AG09309 (cell line): Measurements from ENCODE around the gene RAB25.

Experiments
- DNase-seq: peaks from one replicate; pipeline ENCODE4 v3.0.0-alpha.2; 2010; ENCODE audit warnings: low read depth
- H3K4me3 ChIP-seq: 2 replicates; pipeline ENCODE4 v1.5.1; 2011; ENCODE audit warnings: mild to moderate bottlenecking, low read depth, low read length, moderate library complexity; ENCODE audit not compliant: control insufficient read depth
- TF ChIP-seq, protein P1 (sequence below): IDR thresholded peaks from 2 replicates; pipeline ENCODE4 v1.5.1; 2011; ENCODE audit warnings: mild to moderate bottlenecking, low read depth, low read length, inconsistent platforms; ENCODE audit not compliant: insufficient read depth, control insufficient read depth; ENCODE audit errors: missing control alignments

The RAB25 gene

DNA sequence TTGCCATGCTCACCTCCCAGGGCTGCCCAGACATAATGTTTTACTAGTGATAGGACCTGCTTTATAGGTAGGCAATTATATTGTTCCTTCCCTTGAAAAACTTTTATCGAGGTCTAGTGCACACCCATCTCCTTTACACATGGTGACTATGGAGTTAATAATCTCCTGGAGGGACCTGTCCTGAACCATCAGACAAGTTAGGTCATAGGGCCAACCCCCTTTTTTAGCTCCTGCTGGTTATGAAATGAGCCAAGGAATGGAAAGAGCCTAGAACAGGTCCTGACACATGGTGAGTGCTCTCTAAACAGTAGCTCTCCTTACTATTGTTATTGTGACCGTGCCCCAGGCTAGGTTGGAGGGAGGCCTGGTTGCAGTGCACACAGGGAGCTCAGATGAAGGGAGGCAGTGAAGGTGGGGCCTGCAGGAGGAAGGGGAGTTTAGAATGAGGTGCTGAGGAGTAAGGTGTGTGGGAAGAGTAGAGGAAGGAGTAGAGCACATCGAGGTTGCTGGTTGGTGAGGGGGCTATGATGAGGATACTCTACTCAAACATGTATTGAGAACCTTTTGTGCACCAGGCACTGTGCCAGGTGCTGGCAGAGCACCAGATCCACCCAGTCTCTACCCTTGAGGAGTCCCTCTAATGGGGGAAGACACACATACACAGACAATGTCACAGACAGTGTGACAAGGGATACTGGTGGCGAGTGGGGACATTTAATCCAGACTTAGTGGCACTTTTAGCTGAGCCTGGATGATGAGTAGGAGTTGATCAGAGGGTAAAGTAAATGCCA, 39.4 kb downstream of the RAB25 start:
- no peak overlapping the region for H3K4me3 ChIP-seq
- no peak for DNase-seq
- TF ChIP-seq, protein P1, sequence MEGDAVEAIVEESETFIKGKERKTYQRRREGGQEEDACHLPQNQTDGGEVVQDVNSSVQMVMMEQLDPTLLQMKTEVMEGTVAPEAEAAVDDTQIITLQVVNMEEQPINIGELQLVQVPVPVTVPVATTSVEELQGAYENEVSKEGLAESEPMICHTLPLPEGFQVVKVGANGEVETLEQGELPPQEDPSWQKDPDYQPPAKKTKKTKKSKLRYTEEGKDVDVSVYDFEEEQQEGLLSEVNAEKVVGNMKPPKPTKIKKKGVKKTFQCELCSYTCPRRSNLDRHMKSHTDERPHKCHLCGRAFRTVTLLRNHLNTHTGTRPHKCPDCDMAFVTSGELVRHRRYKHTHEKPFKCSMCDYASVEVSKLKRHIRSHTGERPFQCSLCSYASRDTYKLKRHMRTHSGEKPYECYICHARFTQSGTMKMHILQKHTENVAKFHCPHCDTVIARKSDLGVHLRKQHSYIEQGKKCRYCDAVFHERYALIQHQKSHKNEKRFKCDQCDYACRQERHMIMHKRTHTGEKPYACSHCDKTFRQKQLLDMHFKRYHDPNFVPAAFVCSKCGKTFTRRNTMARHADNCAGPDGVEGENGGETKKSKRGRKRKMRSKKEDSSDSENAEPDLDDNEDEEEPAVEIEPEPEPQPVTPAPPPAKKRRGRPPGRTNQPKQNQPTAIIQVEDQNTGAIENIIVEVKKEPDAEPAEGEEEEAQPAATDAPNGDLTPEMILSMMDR: no peak

DNA sequence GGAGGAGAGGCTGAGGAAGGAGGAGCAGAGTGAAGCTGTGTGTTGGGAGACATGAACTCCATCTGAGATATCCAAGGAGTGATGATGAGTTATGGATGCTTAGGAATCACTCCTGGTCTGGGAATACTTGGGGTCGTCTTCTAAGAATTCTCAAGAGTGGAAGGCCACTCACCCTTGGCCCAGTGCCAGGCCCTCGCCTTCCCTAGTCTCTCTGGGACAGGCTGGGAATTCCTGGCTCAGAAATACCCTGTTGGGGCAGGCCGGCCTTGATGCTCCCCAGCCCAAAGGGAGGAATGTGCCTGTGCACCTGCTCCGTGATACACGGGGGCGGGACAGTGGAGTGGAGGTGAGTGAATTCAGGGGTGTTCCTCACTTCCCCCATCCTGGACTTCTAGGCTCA, 40.9 kb downstream of the RAB25 start:
- H3K4me3 ChIP-seq: no peak overlapping the region
- DNase-seq: no peak
- TF ChIP-seq, protein P1: no peak

DNA sequence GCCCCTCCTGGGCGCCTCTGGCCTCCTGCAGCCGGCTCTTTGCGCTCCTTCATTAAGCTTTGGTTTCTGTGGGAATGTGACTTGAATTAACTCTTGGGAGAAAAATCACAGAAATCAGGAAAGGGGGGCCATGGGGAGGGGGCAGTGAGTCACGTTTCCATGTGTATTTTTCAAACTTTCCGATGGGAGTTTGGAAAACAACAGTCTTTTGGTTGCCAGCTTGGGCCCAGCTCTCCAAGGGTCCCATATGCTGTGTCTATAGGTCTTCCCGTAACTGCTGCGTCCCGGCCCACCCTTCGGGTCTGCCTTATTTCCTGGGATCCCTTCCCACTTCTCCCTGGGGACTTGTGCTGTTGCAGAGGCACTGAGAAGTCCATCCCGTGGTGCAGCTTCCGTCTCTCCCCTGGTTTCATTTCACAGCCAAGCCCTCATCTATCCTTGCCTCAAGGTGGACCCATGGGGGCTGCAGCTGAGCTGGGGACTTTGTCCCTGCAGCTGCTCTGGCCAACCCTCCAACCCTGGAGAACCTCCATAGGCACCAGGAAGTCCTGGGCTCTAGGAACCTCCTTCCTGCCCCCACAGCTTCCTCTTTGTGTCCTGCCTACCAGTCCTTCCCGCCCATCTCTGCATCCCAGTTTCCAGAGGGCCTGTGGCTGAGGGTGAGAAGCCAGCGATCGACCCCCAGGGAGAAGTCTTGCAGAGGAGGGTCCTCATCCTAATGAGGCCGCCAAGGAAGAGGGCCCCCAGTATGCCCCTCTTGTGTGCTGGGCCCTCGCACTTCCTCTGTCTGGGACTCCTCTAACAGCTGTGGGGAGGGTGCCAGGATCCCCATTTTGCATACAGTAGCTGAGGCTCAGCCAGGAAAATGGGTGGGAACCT, 41.9 kb downstream of the RAB25 start:
- TF ChIP-seq, protein P1: no peak
- H3K4me3 ChIP-seq: peak overlapping the region; percentile 12
- no peak for DNase-seq

DNA sequence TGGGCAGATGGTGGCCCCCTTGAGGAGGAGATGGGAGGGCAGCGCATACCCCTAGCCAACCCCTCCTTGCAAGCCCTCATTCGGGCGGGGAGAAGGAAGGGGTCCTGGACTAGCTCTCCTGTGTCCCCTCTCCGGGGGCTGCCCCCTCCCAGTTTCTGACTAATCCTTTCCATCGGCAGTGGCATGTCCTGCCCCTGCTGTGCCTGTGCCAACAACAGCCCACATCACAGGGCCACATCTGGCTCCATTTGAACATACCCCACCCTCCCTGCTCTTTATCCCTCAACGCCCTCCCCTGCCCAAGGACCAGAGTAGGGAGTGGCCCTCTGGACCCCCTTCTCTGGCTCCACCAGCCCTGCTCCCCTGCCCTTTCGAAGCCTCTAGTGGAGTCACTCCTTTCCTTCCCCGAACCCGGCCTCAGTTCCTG, 42.6 kb downstream of the RAB25 start:
- H3K4me3 ChIP-seq: peak overlapping the region; percentile 23
- TF ChIP-seq, protein P1: no peak
- DNase-seq: no peak

DNA sequence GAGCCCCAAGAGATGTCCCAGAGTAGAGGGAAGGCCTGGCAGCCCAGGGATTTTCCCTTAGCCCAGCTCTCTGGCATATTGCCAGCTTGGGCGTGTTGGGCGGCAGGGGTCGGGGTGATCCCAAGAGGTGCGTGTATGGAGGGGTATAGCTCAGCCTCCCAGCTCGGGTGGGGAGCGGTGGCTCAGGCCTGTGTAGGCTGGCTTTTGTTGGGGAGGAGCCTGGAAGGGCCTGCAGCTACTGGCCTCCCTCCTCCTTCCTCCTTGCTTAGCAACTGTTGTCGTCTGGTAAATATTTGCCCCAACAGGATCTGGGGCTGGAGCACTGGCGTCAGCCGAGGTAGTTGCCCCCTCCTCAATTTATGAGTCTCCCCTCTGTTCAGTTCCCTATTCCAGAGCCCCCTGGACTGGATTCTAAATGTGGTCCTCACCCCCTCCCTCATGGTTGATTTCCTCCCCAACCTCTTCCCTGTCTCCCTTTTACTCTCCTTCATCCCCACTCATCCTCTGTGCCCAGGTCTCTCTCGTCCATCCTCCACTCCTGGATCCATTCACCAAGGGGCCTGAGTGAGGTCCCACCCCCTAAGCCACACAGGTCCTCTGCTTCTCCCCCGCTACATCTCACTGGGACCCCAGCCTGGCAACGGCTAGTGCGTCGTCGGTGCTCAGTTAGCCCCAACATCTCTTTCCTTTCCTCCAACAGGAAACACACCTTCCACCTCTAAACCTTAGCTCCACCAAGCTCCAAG, 43.3 kb downstream of the RAB25 start:
- H3K4me3 ChIP-seq: peak overlapping the region; percentile 23
- TF ChIP-seq, protein P1: no peak
- DNase-seq: peak; percentile 74
